RWPE1 (cell line): ENCODE measurements around the gene DNAJC11.
"Not testable (repeated sequence)": the region's sequence is repeated elsewhere in the genome, so short reads cannot be mapped to it uniquely, and the experiment has no call there.

Source experiments
- CTCF ChIA-PET: fragments of 350-600 bp; sonication (Branson Sonifier 250); formaldehyde crosslinking; extraction: SDS; loops from one replicate; lab custom pipeline; 2021; lab: Yijun Ruan, JAX
- POLR2A ChIA-PET: fragments of 400-600 bp; formaldehyde crosslinking; extraction: SDS; loops from one replicate; lab custom pipeline; 2020; ENCODE audit warnings: antibody characterized with exemption; ENCODE audit not compliant: low non-redundant PET; lab: Yijun Ruan, JAX
- DNase-seq: peaks from one replicate; pipeline ENCODE4 v3.0.0; 2012; ENCODE audit warnings: low spot score
- H3K27ac ChIP-seq: fragments of 450-650 bp; 2 replicates; pipeline ENCODE4 v1.5.1; 2017
- TF ChIP-seq, protein P1 (sequence below): fragments of 450-650 bp; conservative IDR thresholded peaks from 2 replicates; pipeline ENCODE4 v1.5.1; 2017; ENCODE audit warnings: low read depth, mild to moderate bottlenecking

Gene DNAJC11

GRCh38 chr1:6700853-6701436 is 671 bp downstream of the DNAJC11 start:
- ChIA-PET CTCF (interaction anchor here (0.5 to 1.1 kb wide), 18 partner anchors 9 to 1830 kb away, joined by 3 to 7 read pairs (median 4); partner anchors contain the start of gene CAMTA1), POLR2A (interaction anchor here (0.7 kb wide), 1 partner anchor 84 kb away, joined by 4 read pairs; no protein-coding TSS in a partner anchor)
- peak overlapping the region; percentile 69 for H3K27ac ChIP-seq
- DNase-seq, result no peak
- TF ChIP-seq, protein P1, sequence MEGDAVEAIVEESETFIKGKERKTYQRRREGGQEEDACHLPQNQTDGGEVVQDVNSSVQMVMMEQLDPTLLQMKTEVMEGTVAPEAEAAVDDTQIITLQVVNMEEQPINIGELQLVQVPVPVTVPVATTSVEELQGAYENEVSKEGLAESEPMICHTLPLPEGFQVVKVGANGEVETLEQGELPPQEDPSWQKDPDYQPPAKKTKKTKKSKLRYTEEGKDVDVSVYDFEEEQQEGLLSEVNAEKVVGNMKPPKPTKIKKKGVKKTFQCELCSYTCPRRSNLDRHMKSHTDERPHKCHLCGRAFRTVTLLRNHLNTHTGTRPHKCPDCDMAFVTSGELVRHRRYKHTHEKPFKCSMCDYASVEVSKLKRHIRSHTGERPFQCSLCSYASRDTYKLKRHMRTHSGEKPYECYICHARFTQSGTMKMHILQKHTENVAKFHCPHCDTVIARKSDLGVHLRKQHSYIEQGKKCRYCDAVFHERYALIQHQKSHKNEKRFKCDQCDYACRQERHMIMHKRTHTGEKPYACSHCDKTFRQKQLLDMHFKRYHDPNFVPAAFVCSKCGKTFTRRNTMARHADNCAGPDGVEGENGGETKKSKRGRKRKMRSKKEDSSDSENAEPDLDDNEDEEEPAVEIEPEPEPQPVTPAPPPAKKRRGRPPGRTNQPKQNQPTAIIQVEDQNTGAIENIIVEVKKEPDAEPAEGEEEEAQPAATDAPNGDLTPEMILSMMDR, result no peak

GRCh38 chr1:6699915-6700314 is 1.7 kb downstream of the DNAJC11 start:
- POLR2A ChIA-PET, H3K27ac ChIP-seq, DNase-seq: not testable (repeated sequence)
- CTCF ChIA-PET, result interaction anchor here (1.0 kb wide), 1 partner anchor 20 kb away, joined by 3 read pairs; no protein-coding TSS in a partner anchor

- H3K27ac ChIP-seq, result no peak overlapping the region
- ChIA-PET CTCF (no interaction called here), POLR2A (no interaction called here)
- TF ChIP-seq, protein P1, result no peak
- DNase-seq, result no peak
Measured at GRCh38 chr1:6695868-6696267, 5.7 kb downstream of the DNAJC11 start.

DNA sequence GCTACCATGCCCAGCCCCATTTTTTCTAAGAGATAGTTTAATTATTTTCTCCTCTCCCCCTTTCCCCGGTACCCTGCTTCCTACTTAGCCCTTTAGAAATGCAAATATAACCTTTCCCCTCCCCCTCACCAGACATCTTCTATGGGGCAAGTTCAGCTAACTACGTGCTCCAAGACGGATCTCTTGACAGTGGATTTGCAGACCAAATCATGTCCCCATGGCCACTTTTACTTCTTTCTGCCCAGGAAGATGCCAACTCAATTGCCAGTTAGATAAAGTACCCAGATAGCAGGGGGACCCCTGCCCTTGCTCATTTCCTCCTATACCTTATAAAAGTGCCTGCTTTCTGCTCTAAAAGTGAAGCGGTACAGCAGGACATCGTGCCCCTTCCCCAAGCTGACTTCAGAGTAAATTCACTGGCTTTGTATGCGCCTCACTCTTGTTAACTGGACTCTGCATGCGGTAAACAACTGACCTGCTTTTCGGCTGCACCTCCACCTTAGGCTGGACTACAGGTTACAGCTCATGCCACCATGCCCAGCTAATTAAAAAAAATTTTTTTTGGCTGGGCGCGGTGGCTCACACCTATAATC is 7.4 kb downstream of the DNAJC11 start:
- CTCF ChIA-PET, result no interaction called here
- no peak overlapping the region for H3K27ac ChIP-seq

GRCh38 chr1:6692956-6693355 is 8.7 kb downstream of the DNAJC11 start:
- POLR2A ChIA-PET, result no interaction called here
- CTCF ChIA-PET, result interaction anchor here (0.6 kb wide), 2 partner anchors 25 to 1486 kb away, joined by 3 to 4 read pairs; no protein-coding TSS in a partner anchor
- TF ChIP-seq, protein P1, result no peak
- H3K27ac ChIP-seq, result no peak overlapping the region
- DNase-seq, result no peak

More for the DNA sequence above, 7.4 kb downstream of the DNAJC11 start:
- POLR2A ChIA-PET, result no interaction called here
- TF ChIP-seq, protein P1, result no peak
- DNase-seq, result no peak

DNA sequence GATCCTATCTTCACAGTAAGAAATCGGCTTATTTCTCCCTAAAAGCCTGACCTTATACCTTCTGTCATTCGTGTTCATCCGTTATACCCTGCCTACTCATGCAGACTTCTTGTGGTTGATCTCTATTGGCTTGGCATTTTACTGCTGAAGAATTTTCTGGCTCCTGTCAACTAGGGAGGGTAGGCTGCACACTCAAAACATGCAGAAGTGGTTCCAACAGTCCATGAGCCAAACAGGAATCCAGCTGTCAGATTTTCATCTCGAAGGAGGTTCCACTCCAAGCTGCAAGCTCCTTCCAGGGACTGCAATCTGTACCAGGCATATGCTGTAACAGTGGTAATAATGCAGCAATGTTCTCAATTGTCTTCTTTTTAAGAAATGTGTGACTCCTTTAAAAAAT is 10.1 kb downstream of the DNAJC11 start:
- DNase-seq, result no peak
- ChIA-PET CTCF (interaction anchor here (0.6 to 0.9 kb wide), 3 partner anchors 10 to 45 kb away, joined by 4 to 6 read pairs (median 5); partner anchors contain the start of gene DNAJC11), POLR2A (no interaction called here)
- TF ChIP-seq, protein P1, result no peak
- H3K27ac ChIP-seq, result no peak overlapping the region

- TF ChIP-seq, protein P1, result no peak
- DNase-seq, result no peak
- ChIA-PET CTCF (interaction anchor here (1.0 kb wide), 1 partner anchor 11 kb away, joined by 4 read pairs; the partner anchor contains the start of gene DNAJC11), POLR2A (no interaction called here)
- no peak overlapping the region for H3K27ac ChIP-seq
Measured at GRCh38 chr1:6690186-6690585, 11.4 kb downstream of the DNAJC11 start.
